Measurements from ENCODE around the gene RELN.

The RELN gene

GRCh38 chr7:103445228-103446048, 544.0 kb downstream of the RELN start:
- no peak for FAIRE-seq

GRCh38 chr7:103439661-103440060, 549.8 kb downstream of the RELN start:
- no peak for FAIRE-seq

DNA sequence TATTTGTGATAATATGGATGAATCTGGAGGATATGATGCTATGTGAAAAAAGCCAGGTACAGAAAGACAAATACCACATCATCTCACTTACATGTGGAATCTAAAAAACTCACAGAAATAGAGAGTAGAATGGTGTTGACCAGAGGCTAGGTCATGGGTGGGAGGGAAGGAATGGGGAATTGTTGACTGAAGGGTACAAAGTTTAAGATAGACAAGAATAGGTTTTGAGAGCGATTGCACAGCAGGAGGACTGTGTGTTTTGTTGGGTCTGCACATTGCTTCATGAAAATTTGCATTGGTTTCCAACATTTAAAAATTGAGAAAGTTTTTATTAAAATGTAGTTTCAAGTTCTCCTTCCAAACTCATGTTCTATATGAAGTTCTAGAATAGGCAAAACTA, 551.8 kb downstream of the RELN start:
- no peak for FAIRE-seq

GRCh38 chr7:103432712-103433111, 556.7 kb downstream of the RELN start:
- no peak for FAIRE-seq

- no peak for FAIRE-seq
Observed at GRCh38 chr7:103425177-103425576, 564.3 kb downstream of the RELN start.

DNA sequence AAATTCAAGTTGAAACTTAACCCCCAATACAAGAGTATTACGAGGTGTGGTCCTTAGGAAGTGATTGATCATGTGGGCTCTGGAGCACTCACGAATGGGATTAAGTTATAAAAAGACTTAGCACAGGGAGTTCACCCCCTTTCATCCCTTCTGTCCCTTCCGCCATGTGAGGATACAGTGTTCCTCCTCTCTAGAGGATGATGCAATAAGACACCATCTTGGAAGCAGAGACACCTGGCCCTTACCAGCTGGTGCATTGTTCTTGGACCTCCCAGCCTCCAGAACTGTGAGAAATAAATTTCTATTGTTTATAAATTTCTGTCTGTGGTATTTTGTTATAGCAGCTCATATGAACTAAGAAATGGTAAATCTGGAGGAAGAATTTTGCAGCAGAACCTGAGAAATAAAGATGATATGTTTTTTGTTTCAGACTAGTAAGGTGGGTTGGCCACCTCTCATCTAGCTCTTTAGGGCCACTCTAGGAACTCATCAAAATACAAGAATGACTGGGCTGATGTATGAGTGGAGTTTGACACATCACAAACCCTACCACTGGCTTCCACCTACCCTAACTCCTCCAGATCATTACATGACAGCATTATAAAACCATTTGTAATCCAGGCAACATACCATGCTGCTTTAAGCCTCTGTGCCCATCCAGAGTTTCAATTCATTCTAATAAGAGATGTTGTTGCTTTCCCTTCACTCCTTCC, 565.8 kb downstream of the RELN start:
- no peak for FAIRE-seq
